Measurements from ENCODE around the gene POLR2M. TPM values are rescaled to one million over a fixed set of nuclear protein-coding genes. Genes with fewer than 3 reads are reported as not detected.

POLR2M gene
- polyA plus RNA-seq, 1 of the 3 experiments (the other 2 are of a cell fraction) = 160 TPM

DNA sequence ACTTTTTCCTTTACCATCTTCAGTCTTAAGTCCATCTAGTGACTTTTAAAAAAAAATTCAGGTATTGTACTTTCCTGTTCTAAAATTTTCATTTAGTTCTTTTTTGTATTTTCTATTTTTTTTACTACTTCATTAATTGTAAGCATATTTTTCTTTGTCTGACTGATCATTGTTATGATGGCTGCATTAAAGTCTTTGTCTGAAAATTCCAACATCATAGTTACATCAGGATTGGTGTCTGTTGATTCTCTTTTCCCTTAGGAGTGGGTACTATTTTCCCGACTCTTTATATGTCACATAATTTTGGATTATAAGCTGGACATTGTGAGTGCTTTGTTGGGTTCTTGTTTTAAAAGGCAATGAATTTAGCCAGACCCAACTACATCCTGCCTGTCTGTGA, 34.9 kb upstream of the POLR2M start (continued):
- TF ChIP-seq MEF2A (IDR thresholded peaks at IDR 0.05; ENCODE audit: borderline replicate concordance, low read depth) (no peak), FOSL2 (IDR thresholded peaks at IDR 0.05; ENCODE audit: borderline replicate concordance, low read depth) (no peak), FOXM1 (IDR thresholded peaks at IDR 0.05; ENCODE audit: low read depth) (no peak), CHD2 (IDR thresholded peaks at IDR 0.05; ENCODE audit: low read length, partially characterized antibody) (no peak), YY1 (IDR thresholded peaks at IDR 0.05; ENCODE audit: low read depth) (no peak)
- TF ChIP-seq, protein P1, sequence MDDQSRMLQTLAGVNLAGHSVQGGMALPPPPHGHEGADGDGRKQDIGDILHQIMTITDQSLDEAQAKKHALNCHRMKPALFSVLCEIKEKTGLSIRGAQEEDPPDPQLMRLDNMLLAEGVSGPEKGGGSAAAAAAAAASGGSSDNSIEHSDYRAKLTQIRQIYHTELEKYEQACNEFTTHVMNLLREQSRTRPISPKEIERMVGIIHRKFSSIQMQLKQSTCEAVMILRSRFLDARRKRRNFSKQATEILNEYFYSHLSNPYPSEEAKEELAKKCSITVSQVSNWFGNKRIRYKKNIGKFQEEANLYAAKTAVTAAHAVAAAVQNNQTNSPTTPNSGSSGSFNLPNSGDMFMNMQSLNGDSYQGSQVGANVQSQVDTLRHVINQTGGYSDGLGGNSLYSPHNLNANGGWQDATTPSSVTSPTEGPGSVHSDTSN (IDR thresholded peaks at IDR 0.05) = no peak

DNA sequence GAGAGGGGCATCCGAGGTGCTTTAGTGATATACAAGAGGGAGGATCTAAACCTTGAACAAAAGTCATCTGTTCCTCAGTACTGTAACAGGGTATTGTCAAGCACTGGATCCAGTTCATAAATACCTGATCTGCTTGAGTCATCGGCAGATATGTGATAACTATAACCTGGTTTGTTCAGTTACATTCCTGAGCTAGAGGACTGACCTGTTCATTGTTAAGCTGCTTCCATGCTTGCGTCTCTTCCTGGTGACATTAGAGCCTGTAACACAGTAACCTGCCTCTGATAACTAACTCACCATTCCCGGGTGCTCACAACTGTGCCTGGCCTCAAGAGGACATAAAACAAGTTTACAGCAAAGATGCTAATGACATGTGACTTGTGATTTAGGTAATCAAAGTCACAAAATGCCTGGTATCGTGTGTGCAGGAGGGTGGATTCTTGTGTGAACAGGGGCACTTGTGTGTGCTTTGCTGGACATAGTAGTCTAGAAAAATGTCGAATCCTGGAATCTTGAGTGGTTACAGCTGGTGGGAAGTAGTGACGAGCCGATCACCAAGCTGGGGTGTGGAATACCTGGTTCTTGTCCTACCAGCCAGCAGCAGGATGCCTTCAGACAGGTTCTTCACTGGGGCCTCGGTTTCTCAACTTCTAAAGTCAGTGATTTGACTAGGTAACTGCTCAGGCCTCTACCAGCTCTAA, 30.9 kb upstream of the POLR2M start:
- peak overlapping the region in 1 of 2 experiments; percentile 28; a peak in 1 of 4 replicates for H3K27ac ChIP-seq (ENCODE audit: low read depth in 2 of 2, low read length in 1 of 2)
- no peak overlapping the region for H3K4me2 ChIP-seq
- no peaks in the 10 kb centered on the region for H3K9me3 ChIP-seq
- ChIA-PET CTCF (interaction anchor here (1.2 kb wide), 1 partner anchor 391 kb away, joined by 3 read pairs; no protein-coding TSS in a partner anchor), POLR2A (no interaction called here)
- peaks cover 5% of the 10 kb centered on the region for H3F3A ChIP-seq (replicated peaks; ENCODE audit: insufficient read depth)
- 82% methylated on average over 9 of the region's 9 CpGs for whole genome bisulfite sequencing (ENCODE audit: low lambda C conversion rate)
- H3K4me1 ChIP-seq (ENCODE audit: control insufficient read depth in 1 of 2, insufficient read depth in 2 of 2, low read depth in 1 of 2, low read length in 1 of 2) = peaks cover 0 to 3% of the 10 kb centered on the region in 2 experiments; a peak in 1 of 4 replicates
- TF ChIP-seq, protein P2, sequence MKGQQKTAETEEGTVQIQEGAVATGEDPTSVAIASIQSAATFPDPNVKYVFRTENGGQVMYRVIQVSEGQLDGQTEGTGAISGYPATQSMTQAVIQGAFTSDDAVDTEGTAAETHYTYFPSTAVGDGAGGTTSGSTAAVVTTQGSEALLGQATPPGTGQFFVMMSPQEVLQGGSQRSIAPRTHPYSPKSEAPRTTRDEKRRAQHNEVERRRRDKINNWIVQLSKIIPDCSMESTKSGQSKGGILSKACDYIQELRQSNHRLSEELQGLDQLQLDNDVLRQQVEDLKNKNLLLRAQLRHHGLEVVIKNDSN (IDR thresholded peaks at IDR 0.05; ENCODE audit: borderline replicate concordance, low read depth) = no peak
- no peak for TF ChIP-seq RFX5 (IDR thresholded peaks at IDR 0.05; ENCODE audit: low read length)
- no peak for TF ChIP-seq RXRA (IDR thresholded peaks at IDR 0.05; ENCODE audit: borderline replicate concordance, low read depth)
- no peak for TF ChIP-seq RAD21 (IDR thresholded peaks at IDR 0.05; ENCODE audit: low read length)
- TF ChIP-seq, protein P3, sequence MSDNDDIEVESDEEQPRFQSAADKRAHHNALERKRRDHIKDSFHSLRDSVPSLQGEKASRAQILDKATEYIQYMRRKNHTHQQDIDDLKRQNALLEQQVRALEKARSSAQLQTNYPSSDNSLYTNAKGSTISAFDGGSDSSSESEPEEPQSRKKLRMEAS (IDR thresholded peaks at IDR 0.05; ENCODE audit: low read depth) = no peak
- TF ChIP-seq ELF1 (IDR thresholded peaks at IDR 0.05) = no peak
- TF ChIP-seq RCOR1 (IDR thresholded peaks at IDR 0.05; ENCODE audit: low read length) = no peak
- no peak for TF ChIP-seq EP300 (IDR thresholded peaks at IDR 0.05; ENCODE audit: borderline replicate concordance in 1 of 2, low read depth in 1 of 2, low read length in 1 of 2)
- no peak for TF ChIP-seq MEF2A (IDR thresholded peaks at IDR 0.05; ENCODE audit: borderline replicate concordance, low read depth)
- TF ChIP-seq FOXM1 (IDR thresholded peaks at IDR 0.05; ENCODE audit: low read depth) = no peak
- TF ChIP-seq TEAD4 (IDR thresholded peaks at IDR 0.05; ENCODE audit: borderline replicate concordance, insufficient read depth) = no peak
- TF ChIP-seq, protein P4, sequence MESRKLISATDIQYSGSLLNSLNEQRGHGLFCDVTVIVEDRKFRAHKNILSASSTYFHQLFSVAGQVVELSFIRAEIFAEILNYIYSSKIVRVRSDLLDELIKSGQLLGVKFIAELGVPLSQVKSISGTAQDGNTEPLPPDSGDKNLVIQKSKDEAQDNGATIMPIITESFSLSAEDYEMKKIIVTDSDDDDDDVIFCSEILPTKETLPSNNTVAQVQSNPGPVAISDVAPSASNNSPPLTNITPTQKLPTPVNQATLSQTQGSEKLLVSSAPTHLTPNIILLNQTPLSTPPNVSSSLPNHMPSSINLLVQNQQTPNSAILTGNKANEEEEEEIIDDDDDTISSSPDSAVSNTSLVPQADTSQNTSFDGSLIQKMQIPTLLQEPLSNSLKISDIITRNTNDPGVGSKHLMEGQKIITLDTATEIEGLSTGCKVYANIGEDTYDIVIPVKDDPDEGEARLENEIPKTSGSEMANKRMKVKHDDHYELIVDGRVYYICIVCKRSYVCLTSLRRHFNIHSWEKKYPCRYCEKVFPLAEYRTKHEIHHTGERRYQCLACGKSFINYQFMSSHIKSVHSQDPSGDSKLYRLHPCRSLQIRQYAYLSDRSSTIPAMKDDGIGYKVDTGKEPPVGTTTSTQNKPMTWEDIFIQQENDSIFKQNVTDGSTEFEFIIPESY (IDR thresholded peaks at IDR 0.05; ENCODE audit: borderline replicate concordance, low read depth) = no peak
- no peaks in the 10 kb centered on the region for H3K79me2 ChIP-seq (ENCODE audit: insufficient read depth)
- no peak overlapping the region for H3K4me3 ChIP-seq (ENCODE audit: low read depth in 2 of 2, low read length in 1 of 2)
- H3K9ac ChIP-seq = no peak overlapping the region
- DNase-seq = no peak
- H4K20me1 ChIP-seq (ENCODE audit: insufficient read depth) = no peaks in the 10 kb centered on the region
- H3K27me3 ChIP-seq (ENCODE audit: insufficient read depth) = no peaks in the 10 kb centered on the region
- no peaks in the 10 kb centered on the region for H3K9me2 ChIP-seq
- no peaks in the 10 kb centered on the region for H3K36me3 ChIP-seq (replicated peaks in 1 of 2; ENCODE audit: control insufficient read depth in 1 of 2, insufficient read depth in 2 of 2, low read length in 1 of 2)
- H2AFZ ChIP-seq (ENCODE audit: low read depth) = no peak overlapping the region

All from SK-N-SH (cell line).